ENCODE results near the gene FOSL1. TPM values are rescaled to one million over a fixed set of nuclear protein-coding genes. Genes with fewer than 3 reads are reported as not detected.

The FOSL1 gene
- total and polyA plus RNA-seq, 2 of the 13 experiments (the other 11 are each of a cell fraction or from before 2014, with no cell fraction given): 4.0 to 4.1 TPM

- Histone ChIP-seq H3K4me3 (replicated peaks in 1 of 3; ENCODE audit: insufficient read depth in 1 of 3, low read depth in 2 of 3, low read length in 3 of 3) (peak overlapping the region; percentile 76 to 80 (median 79)), H3K4me1 (ENCODE audit: insufficient read depth, low read length) (peaks cover 40% of the 10 kb centered on the region), H4K20me1 (ENCODE audit: insufficient read depth, low read length) (no peaks in the 10 kb centered on the region), H3K4me2 (ENCODE audit: low read depth, low read length) (peak overlapping the region; percentile 93), H3K9me3 (ENCODE audit: low read length) (no peaks in the 10 kb centered on the region), H3K9ac (ENCODE audit: insufficient read depth, low read depth, low read length) (peak overlapping the region; percentile 68), H3K27ac (ENCODE audit: extremely low read length, insufficient read depth, low read length) (no peak overlapping the region), H2AFZ (ENCODE audit: low read length) (no peak overlapping the region), H3K79me2 (ENCODE audit: insufficient read depth, low read length) (peaks cover 11% of the 10 kb centered on the region), H3K27me3 (ENCODE audit: control insufficient read depth in 1 of 2, insufficient read depth in 2 of 2, low read length in 2 of 2) (no peaks in the 10 kb centered on the region), H3K36me3 (replicated peaks in 1 of 2; ENCODE audit: control insufficient read depth in 1 of 2, insufficient read depth in 2 of 2, low read length in 2 of 2) (no peaks in the 10 kb centered on the region; a peak in 1 of 5 replicates)
- BruUV-seq (replicated peaks): no TSS peak
- FAIRE-seq (no peak), ATAC-seq (no peak), DNase-seq (ENCODE audit: low spot score) (no peak)
- POLR2A ChIA-PET: interaction anchor here (1.4 kb wide), 1 partner anchor 30 kb away, joined by 4 read pairs; the partner anchor contains the start of gene CCDC85B
- intact Hi-C loops (cut with micrococcal nuclease; ENCODE audit: unreplicated experiment) (no loop called here), in situ Hi-C loops (cut with HindIII; ENCODE audit: extremely low pct_ligation_motif_present, low pct_unique_long_range_greater_than_20kb) (no loop called here)
- TF ChIP-seq ATF3 (CRISPR knock-in tag; IDR thresholded peaks at IDR 0.05) (no peak), HNF1B (CRISPR knock-in tag; IDR thresholded peaks at IDR 0.05) (0 out of 2 replicates have a peak, but pooled peaks have one; percentile 10), ZNF253 (CRISPR knock-in tag; IDR thresholded peaks at IDR 0.05; ENCODE audit: borderline replicate concordance) (0 out of 2 replicates have a peak, but pooled peaks have one; percentile 69), ZNF263 (CRISPR knock-in tag; IDR thresholded peaks at IDR 0.05) (0 out of 2 replicates have a peak, but pooled peaks have one; percentile 12)
- CTCF ChIA-PET (ENCODE audit: low intra/inter-chr PET ratio, low total read pairs): no interaction called here
- WGBS (ENCODE audit: low lambda C conversion rate): 73% methylated on average over 15 of the region's 15 CpGs
Measured at GRCh38 chr11:65920372-65920802, 20.2 kb upstream of the FOSL1 start.
